Stimulated activated naive B cell treated with anti-CD40 and anti-IgM and Interleukin-4, amounts not matched to agents 10 μg/mL and 1 μg/mL and 100 μg/mL, for 72 hours (primary cell): Measurements from ENCODE around the gene KCNK13.

ENCODE experiments used
- ATAC-seq, 2 donors: fragments of 150-1000 bp; cut with Tn5 transposase; replicated peaks; 2 replicates each; pipeline ENCODE4 v1.10.0; 2021; ENCODE audit warnings: moderate library complexity in 1 of 2
- DNase-seq: peaks from one replicate; pipeline ENCODE4 v3.0.0; 2021
- H3K27ac Mint-ChIP-seq: one replicate; pipeline ENCODE4 v1.8.0; 2022; ENCODE audit warnings: mild to moderate bottlenecking, mixed read lengths
- H3K27me3 Mint-ChIP-seq, 2 donors: one replicate each; pipeline ENCODE4 v1.8.0; 2022; ENCODE audit warnings: mixed read lengths in 2 of 2
- H3K36me3 Mint-ChIP-seq, 2 donors: one replicate each; pipeline ENCODE4 v1.8.0; 2022; ENCODE audit warnings: mixed read lengths in 2 of 2, mild to moderate bottlenecking in 1 of 2
- H3K4me1 Mint-ChIP-seq, 2 donors: one replicate each; pipeline ENCODE4 v1.8.0; 2022; ENCODE audit warnings: mixed read lengths in 2 of 2, mild to moderate bottlenecking in 1 of 2
- H3K4me3 Mint-ChIP-seq, 2 donors: one replicate each; pipeline ENCODE4 v1.8.0; 2022; ENCODE audit warnings: mild to moderate bottlenecking in 2 of 2, mixed read lengths in 2 of 2, moderate library complexity in 1 of 2
- H3K9me3 Mint-ChIP-seq, 2 donors: one replicate each; pipeline ENCODE4 v1.8.0; 2022; ENCODE audit warnings: mixed read lengths in 2 of 2, mild to moderate bottlenecking in 1 of 2

KCNK13 gene

DNA sequence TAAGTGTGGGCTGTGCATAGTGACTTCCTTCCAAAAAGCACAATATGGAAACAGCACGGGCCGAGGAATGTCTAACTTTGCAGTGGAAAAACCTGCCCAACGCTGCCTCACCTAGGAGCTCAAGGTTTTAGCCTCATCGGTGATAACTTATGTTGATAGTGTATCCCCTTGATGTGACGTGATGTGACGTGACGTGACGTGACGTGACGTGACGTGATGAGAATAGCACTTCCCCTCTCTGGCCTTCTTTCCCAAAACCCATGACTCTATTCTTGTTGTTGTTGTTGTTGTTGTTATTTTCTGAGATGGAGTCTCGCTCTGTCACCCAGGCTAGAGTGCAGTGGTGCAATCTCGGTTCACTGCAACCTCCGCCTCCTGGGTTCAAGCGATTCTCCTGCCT is 64.5 kb downstream of the KCNK13 start:
- no peak overlapping the region for H3K27ac Mint-ChIP-seq
- H3K4me1 Mint-ChIP-seq = no peaks in the 10 kb centered on the region
- no peaks in the 10 kb centered on the region for H3K36me3 Mint-ChIP-seq
- ATAC-seq (no peak), DNase-seq (no peak)
- no peak overlapping the region for H3K4me3 Mint-ChIP-seq
- peaks cover 11 to 16% of the 10 kb centered on the region in 2 donors for H3K27me3 Mint-ChIP-seq
- peaks cover 0 to 1% of the 10 kb centered on the region in 2 donors for H3K9me3 Mint-ChIP-seq

DNA sequence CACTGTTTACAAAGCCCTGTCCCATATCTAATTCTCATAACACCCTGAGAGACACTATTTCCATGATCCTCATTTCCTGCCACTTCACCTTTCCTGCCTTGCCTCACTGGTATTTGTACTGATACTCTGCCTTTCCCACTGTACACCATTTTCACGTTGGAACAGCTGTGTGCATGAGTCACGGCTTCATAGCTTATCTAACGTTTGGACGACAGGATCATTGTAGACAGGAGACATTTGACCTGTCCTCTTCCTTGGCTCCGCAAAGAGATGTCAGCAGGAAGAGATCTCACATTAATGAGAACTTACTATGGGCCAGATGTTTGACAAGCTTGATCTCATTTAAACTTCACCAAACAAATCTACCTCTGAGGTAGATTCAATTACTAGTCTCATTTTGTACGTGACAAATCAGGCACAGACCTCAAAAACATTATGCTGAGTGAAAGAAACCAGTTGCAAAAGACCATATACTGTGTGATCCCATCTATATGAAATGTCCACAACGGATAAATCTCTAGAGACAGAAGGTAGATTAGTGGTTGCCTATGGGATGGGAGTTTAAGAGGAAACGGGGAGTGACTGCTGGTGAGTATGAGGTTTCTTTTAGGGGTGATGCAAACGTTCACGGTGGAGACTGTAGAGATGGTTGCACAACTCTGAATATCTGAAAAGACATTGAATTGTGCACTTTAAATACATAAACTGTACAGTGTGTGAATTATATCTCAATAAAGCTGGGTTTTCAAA is 71.2 kb downstream of the KCNK13 start:
- Mint-ChIP-seq H3K27ac (no peak overlapping the region), H3K9me3 (peaks cover 0 to 1% of the 10 kb centered on the region in 2 donors), H3K27me3 (peaks cover 13 to 23% of the 10 kb centered on the region in 2 donors), H3K36me3 (no peaks in the 10 kb centered on the region), H3K4me1 (no peaks in the 10 kb centered on the region), H3K4me3 (no peak overlapping the region)
- DNase-seq (no peak), ATAC-seq (no peak)

DNA sequence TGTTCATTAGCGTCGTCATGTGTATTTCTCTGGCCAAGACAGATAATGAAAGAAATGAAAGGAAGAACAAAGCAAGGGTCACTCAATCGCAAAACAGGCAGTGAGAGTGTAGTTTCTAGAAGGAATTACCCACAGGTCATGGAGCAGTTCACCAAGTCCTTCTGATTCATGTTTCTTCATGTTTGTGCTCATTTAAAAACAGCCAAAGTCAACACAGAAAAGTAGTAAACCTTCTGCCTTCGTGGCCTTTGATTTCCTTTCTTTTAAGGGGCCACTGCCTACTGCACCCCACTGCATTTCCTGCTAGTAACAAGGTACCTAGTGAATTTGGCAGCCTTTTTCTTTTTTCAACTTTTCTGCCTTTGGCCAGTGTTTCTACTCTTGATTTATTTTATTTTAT is 75.1 kb downstream of the KCNK13 start:
- peaks cover 9 to 24% of the 10 kb centered on the region in 2 donors for H3K27me3 Mint-ChIP-seq
- H3K36me3 Mint-ChIP-seq = no peaks in the 10 kb centered on the region
- no peak overlapping the region for H3K4me3 Mint-ChIP-seq
- H3K27ac Mint-ChIP-seq = no peak overlapping the region
- no peak for ATAC-seq
- no peaks in the 10 kb centered on the region for H3K4me1 Mint-ChIP-seq
- no peak for DNase-seq
- peaks cover 0 to 3% of the 10 kb centered on the region in 2 donors for H3K9me3 Mint-ChIP-seq

DNA sequence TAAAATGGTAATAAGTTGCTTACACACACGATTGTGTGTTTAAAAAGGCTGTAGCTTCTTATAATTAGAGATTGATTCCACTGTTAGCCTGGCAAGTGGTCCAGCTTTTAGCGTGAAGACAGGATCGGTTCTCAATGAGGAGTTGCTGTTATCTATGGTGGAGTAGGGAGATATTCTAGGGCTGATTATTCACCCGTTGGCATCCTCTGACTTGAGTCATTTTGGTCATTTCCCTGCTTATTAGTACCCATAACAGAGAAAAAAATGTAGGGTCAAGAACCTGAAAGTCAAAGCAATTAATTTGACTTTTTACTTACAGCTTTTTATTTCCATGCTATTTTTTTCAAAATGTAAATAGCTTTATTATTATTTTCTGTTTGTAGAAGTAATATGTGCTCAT is 76.0 kb downstream of the KCNK13 start:
- DNase-seq = no peak
- H3K4me1 Mint-ChIP-seq = no peaks in the 10 kb centered on the region

DNA sequence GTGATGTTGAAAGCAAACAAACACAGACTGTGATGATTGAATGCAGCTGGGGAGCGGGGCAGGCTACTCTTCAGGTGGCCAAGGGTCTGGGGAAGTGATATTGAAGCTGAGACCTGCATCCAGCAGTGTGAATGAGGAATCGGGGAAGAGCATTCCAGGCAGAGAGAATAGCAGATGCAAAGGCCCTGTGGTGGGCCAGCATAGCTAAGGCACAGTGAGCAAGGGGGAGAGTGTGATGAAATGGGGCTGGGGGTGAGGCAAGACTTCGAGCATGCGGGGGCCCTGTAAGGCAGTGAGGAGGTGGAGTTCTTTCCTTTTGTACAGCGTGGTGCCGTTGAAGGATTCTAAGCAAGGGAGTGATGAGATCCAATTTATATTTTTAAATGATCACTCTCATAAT is 77.4 kb downstream of the KCNK13 start:
- Mint-ChIP-seq H3K4me3 (no peak overlapping the region), H3K27me3 (peaks cover 9 to 15% of the 10 kb centered on the region in 2 donors), H3K36me3 (no peaks in the 10 kb centered on the region), H3K27ac (no peak overlapping the region), H3K4me1 (no peaks in the 10 kb centered on the region), H3K9me3 (peaks cover 0 to 3% of the 10 kb centered on the region in 2 donors)
- ATAC-seq = no peak
- DNase-seq = no peak

More for the DNA sequence above, 76.0 kb downstream of the KCNK13 start:
- Mint-ChIP-seq H3K9me3 (peaks cover 0 to 3% of the 10 kb centered on the region in 2 donors), H3K36me3 (no peaks in the 10 kb centered on the region), H3K27me3 (peaks cover 9 to 17% of the 10 kb centered on the region in 2 donors), H3K4me3 (no peak overlapping the region), H3K27ac (no peak overlapping the region)
- ATAC-seq = no peak

DNA sequence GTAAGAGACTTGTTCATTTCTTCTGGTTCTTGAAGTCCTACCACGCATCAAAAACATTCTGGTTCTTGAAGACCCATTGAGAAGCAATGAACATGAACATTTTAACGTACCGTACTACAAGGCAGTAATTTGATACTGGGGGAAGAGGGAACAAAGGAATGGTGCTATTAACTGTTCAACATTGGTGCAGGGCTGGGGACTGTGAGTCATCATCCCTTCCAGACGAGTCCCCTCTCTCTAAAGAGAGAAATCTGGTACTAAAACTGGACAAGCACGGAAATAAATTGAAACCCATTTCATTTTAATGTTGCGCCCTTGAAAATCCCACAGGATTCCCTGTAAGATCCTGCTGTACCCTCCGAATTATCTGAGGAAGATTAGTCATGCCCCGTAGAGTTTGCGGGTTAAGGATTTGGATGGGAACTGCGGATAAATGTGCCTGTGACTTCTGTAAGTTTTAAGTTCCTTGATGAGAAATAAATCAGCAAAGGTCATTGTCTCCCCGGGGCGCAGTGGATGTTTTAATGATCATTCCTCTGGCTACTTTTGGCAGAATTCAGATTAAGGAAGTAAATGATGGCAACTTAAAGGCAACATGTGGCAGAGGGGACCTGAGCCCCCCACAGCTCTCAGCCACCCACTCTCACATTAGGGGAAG is 78.6 kb downstream of the KCNK13 start:
- Mint-ChIP-seq H3K27ac (no peak overlapping the region), H3K27me3 (peaks cover 4 to 15% of the 10 kb centered on the region in 2 donors)
- DNase-seq = no peak

DNA sequence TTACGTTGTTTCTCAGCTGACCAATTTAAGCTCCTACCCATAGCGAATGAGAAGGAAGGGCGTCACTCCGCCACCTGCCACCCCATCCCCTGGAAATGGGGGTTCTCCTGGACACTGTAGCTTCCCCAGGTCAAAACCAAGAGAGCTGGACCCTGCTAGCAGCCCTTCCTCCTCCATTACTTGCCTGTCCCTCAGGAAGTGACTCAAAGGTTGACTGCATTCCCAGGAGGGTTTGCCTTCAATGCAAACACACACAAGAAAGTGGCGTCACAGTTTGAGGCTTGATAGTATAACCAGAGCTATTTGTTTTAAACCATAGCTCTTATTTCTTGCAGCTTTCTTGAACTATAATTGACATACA is 79.1 kb downstream of the KCNK13 start:
- ATAC-seq = no peak
- Mint-ChIP-seq H3K4me1 (no peaks in the 10 kb centered on the region), H3K27ac (no peak overlapping the region), H3K4me3 (no peak overlapping the region), H3K36me3 (no peaks in the 10 kb centered on the region), H3K27me3 (peaks cover 5 to 13% of the 10 kb centered on the region in 2 donors), H3K9me3 (peaks cover 0 to 3% of the 10 kb centered on the region in 2 donors)
- no peak for DNase-seq

More for the DNA sequence above, 78.6 kb downstream of the KCNK13 start:
- ATAC-seq = no peak
- peaks cover 0 to 3% of the 10 kb centered on the region in 2 donors for H3K9me3 Mint-ChIP-seq
- H3K4me3 Mint-ChIP-seq = no peak overlapping the region
- H3K36me3 Mint-ChIP-seq = no peaks in the 10 kb centered on the region
- H3K4me1 Mint-ChIP-seq = no peaks in the 10 kb centered on the region

DNA sequence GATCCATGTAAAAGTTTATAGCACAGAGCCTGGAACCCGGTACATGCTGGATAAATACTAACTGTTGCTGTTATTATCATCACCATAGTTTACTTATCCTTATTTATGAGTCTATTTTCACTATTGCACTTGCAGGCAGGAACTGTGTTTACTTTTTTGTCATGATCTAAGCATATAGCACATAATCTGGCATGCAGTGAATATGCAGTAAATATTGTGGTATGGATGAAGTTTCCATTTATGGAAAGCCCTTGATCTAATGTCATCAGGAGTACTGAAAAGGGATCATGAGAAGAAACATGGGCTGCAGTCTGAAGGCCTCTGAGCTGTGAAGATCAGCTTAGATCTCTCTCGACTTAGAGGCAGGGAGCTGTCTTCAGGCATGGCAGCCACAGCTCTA is 91.6 kb downstream of the KCNK13 start:
- Mint-ChIP-seq H3K4me1 (no peaks in the 10 kb centered on the region), H3K27ac (no peak overlapping the region), H3K27me3 (peaks cover 29 to 38% of the 10 kb centered on the region in 2 donors), H3K4me3 (no peak overlapping the region), H3K36me3 (peaks cover 2 to 9% of the 10 kb centered on the region in 2 donors), H3K9me3 (peaks cover 18 to 20% of the 10 kb centered on the region in 2 donors)
- DNase-seq = no peak
- no peak for ATAC-seq

DNA sequence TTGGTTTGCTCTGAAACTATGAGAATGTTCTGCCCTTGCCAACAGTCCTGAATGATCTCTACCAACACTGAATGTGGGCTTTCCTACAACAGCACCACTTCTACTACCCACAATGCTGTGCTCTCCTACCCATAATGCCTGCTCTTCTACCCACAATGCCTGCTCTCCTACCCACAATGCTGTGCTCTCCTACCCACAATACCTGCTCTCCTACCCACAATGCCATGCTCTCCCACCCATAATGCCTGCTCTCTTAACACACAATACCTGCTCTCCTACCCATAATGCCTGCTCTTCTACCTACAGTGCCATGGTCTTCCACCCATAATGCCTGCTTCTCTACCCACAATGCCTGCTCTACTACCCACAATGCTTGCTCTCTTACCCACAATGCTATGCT is 92.3 kb downstream of the KCNK13 start:
- no peak overlapping the region for H3K4me3 Mint-ChIP-seq
- H3K27me3 Mint-ChIP-seq = peaks cover 24 to 33% of the 10 kb centered on the region in 2 donors
- ATAC-seq (no peak), DNase-seq (no peak)
- H3K9me3 Mint-ChIP-seq = peaks cover 18 to 19% of the 10 kb centered on the region in 2 donors
- peaks cover 2 to 9% of the 10 kb centered on the region in 2 donors for H3K36me3 Mint-ChIP-seq
- no peak overlapping the region for H3K27ac Mint-ChIP-seq
- H3K4me1 Mint-ChIP-seq = no peaks in the 10 kb centered on the region

DNA sequence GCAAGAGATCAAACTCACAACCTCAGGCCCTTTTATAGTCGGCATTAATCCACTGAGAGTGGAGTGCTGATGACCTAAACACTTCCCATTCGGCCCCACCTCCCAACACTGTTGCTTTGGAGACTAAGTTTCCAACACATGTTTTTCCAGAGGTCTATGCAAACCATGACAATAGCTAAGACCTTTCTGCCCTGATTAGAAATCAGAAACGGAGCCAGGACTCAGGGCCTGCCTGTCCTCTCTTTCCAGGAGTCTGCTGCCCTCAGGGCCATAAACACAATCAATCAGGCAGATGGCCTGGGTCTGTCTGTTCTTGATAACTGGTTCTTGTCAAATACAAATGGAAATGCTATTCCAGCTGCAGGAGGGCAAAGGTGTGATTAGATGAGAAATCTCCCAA is 97.4 kb downstream of the KCNK13 start:
- DNase-seq = no peak
- Mint-ChIP-seq H3K27me3 (peaks cover 16 to 22% of the 10 kb centered on the region in 2 donors), H3K27ac (no peak overlapping the region), H3K4me1 (no peaks in the 10 kb centered on the region), H3K36me3 (peaks cover 2 to 3% of the 10 kb centered on the region in 2 donors), H3K9me3 (peaks cover 3 to 10% of the 10 kb centered on the region in 2 donors), H3K4me3 (no peak overlapping the region)
- no peak for ATAC-seq

DNA sequence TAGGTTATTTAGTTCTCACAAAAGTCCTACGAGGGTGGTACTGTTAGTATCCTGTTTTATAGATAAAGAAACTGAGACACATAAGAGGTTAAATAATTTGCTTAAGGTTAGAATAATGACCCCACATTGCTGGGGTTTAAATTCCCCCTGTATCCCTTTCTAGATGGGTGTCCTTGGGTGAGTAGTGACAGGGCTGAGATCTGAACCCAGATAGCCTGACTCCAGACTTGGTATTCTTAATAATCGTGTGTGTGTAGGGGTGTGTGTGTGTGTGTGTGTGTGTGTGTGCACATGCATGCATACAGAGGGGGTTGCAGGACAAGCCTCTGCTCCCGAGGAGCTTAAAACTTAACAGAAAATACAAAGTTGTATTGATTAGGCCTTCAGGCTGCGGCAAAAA is 97.9 kb downstream of the KCNK13 start:
- DNase-seq (no peak), ATAC-seq (no peak)
- Mint-ChIP-seq H3K9me3 (peaks cover under 1 to 7% of the 10 kb centered on the region in 2 donors), H3K27me3 (peaks cover 13 to 22% of the 10 kb centered on the region in 2 donors), H3K4me1 (no peaks in the 10 kb centered on the region), H3K27ac (no peak overlapping the region), H3K36me3 (no peaks in the 10 kb centered on the region), H3K4me3 (no peak overlapping the region)

DNA sequence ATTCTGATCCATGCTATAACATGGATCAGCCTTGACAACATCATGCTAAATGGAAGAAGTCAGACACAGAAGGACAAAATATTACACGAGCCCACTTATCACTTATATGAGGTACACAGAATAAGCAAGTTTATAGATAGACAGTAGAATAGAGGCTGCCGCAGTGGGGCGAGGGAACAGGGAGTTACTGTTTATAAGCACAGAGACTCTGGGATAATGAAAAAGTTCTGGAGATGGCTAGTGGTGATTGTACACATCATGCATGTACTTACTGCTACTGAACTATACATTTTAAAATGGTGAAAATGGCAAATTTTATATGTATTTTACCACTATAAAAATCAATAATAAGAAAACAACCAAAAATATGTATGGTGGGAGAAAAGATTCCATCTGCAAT is 99.3 kb downstream of the KCNK13 start:
- DNase-seq (no peak), ATAC-seq (no peak)
- Mint-ChIP-seq H3K36me3 (no peaks in the 10 kb centered on the region), H3K27me3 (peaks cover 6 to 8% of the 10 kb centered on the region in 2 donors), H3K9me3 (peaks cover 6 to 8% of the 10 kb centered on the region in 2 donors), H3K4me3 (no peak overlapping the region), H3K27ac (no peak overlapping the region), H3K4me1 (no peaks in the 10 kb centered on the region)

DNA sequence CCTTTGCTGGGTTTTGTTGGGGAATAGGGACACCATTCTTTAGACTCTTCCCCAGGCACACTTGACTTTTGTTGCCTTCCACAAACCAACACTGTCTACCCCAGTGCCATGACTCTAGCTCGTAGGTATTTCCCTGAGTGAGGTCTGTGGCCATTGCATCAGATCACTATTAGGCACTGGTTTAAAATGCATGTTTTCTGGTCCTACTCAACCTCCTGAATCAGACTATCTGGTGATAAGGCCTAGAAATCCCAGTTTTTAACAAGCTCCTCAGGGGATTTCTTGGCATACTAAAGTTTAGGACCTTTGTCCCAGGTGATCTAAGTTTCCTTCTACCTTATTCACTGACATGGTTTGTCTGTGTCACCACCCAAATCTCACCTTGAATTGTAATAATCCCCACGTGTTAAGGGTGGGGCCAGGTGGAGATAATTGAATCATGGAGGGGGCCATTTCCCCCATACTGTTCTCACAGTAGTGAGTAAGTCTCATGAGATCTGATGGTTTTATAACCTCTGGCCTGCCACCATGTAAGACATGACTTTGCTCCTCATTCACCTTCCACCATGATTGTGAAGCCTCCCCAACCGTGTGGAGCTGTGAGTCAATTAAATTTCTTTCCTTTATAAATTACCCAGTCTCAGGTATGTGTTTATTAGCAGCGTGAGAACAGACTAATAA is 106.8 kb downstream of the KCNK13 start:
- Mint-ChIP-seq H3K4me1 (no peaks in the 10 kb centered on the region), H3K27me3 (peaks cover 13 to 31% of the 10 kb centered on the region in 2 donors), H3K27ac (no peak overlapping the region), H3K4me3 (no peak overlapping the region), H3K9me3 (peaks cover 10% of the 10 kb centered on the region in 2 donors), H3K36me3 (no peaks in the 10 kb centered on the region)
- no peak for ATAC-seq
- DNase-seq = no peak

DNA sequence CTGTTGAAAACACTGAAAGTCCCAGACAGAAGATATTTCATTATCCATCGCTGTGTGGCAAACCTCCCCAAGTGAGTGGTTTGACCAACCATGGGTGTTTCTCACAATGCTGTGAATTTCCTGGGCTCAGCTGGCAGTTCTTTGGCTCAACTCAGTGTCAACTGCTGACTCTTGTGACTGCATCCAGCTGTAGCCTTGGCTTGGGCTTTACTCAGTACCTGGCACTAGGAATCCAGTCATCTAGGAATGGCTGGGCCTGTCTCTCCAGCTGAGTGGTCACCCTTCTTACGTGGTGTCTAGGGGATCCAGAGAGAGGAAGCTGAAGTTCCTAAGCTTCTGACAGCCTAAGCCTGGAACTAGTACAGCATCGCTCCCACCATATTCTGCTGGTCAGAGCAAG is 113.8 kb downstream of the KCNK13 start:
- no peaks in the 10 kb centered on the region for H3K4me1 Mint-ChIP-seq
- H3K9me3 Mint-ChIP-seq = peaks cover 4 to 6% of the 10 kb centered on the region in 2 donors
- no peak for ATAC-seq
- H3K36me3 Mint-ChIP-seq = no peaks in the 10 kb centered on the region
- DNase-seq = no peak
- H3K27ac Mint-ChIP-seq = no peak overlapping the region
- peaks cover 7 to 17% of the 10 kb centered on the region in 2 donors for H3K27me3 Mint-ChIP-seq
- H3K4me3 Mint-ChIP-seq = no peak overlapping the region
